GM18507 (cell line): Measurements from ENCODE around the gene OVOL1.
A peak's percentile ranks its signal among the peaks of the same experiment; 100 is the strongest.

Source experiments
- DNase-seq: peaks from one replicate; pipeline ENCODE4 v3.0.0; 2011; ENCODE audit warnings: low read depth; ENCODE audit not compliant: insufficient read length; ENCODE audit errors: extremely low spot score
- FAIRE-seq: peaks from 2 replicates; lab custom pipeline; 2011; peaks lifted over from hg19 to GRCh38; lab: Jason Lieb, UNC

Gene OVOL1

GRCh38 chr11:65776710-65777141 is 10.1 kb upstream of the OVOL1 start:
- FAIRE-seq (no peak), DNase-seq (no peak)

GRCh38 chr11:65777241-65777640 is 9.6 kb upstream of the OVOL1 start:
- DNase-seq (no peak), FAIRE-seq (no peak)

GRCh38 chr11:65777821-65778361 is 9.0 kb upstream of the OVOL1 start:
- DNase-seq: no peak

GRCh38 chr11:65778431-65778900 is 8.4 kb upstream of the OVOL1 start:
- no peak for FAIRE-seq
- no peak for DNase-seq

More at GRCh38 chr11:65777821-65778361, 9.0 kb upstream of the OVOL1 start:
- no peak for FAIRE-seq

- DNase-seq (no peak), FAIRE-seq (no peak)
Observed at GRCh38 chr11:65778901-65779668, 7.8 kb upstream of the OVOL1 start.

GRCh38 chr11:65779669-65779918 is 7.3 kb upstream of the OVOL1 start:
- no peak for DNase-seq
- FAIRE-seq: no peak

- FAIRE-seq (peak; percentile 77), DNase-seq (peak; percentile 79)
Observed at GRCh38 chr11:65779919-65780769, 6.7 kb upstream of the OVOL1 start.

- peak; percentile 77 for DNase-seq
- FAIRE-seq: no peak
Observed at GRCh38 chr11:65780770-65781151, 6.1 kb upstream of the OVOL1 start, which contains the start of gene AP5B1. AP5B1 (minus strand) TSS chr11:65780976; CDS start chr11:65780591, 385 bp downstream.

- DNase-seq (no peak), FAIRE-seq (no peak)
Observed at GRCh38 chr11:65781152-65781961, 5.5 kb upstream of the OVOL1 start.

GRCh38 chr11:65781962-65782815 is 4.7 kb upstream of the OVOL1 start:
- FAIRE-seq: no peak
- no peak for DNase-seq

GRCh38 chr11:65782816-65783228 is 4.0 kb upstream of the OVOL1 start:
- FAIRE-seq: no peak
- no peak for DNase-seq

- no peak for DNase-seq
- FAIRE-seq: no peak
Observed at GRCh38 chr11:65785319-65786007, 1.4 kb upstream of the OVOL1 start.

- DNase-seq: no peak
- no peak for FAIRE-seq
Observed at GRCh38 chr11:65786008-65786785, 666 bp upstream of the OVOL1 start.

GRCh38 chr11:65787649-65788622 is 1.1 kb downstream of the OVOL1 start:
- FAIRE-seq: no peak

GRCh38 chr11:65788821-65789220 is 2.0 kb downstream of the OVOL1 start:
- FAIRE-seq: no peak
- no peak for DNase-seq

More at GRCh38 chr11:65787649-65788622, 1.1 kb downstream of the OVOL1 start:
- DNase-seq: no peak
